Liver (tissue), 9 donors: Measurements from ENCODE around the gene TUBA4A. TPM values are rescaled to one million over a fixed set of nuclear protein-coding genes. Genes with fewer than 3 reads are reported as not detected.

ENCODE experiments used
- DNase-seq: peaks from one replicate; pipeline ENCODE4 v3.0.0-alpha.2; 2017; ENCODE audit warnings: low spot score
- H3K27ac ChIP-seq, 2 donors: one replicate each; pipeline ENCODE4 v1.7.0; 2013; ENCODE audit warnings: inconsistent platforms in 2 of 2, low read length in 2 of 2, control low read depth in 1 of 2, low read depth in 1 of 2, mild to moderate bottlenecking in 1 of 2
- H3K27me3 ChIP-seq, 4 donors: one replicate each; pipeline versions ENCODE4 v1.6.1 to v1.7.0; 2013; ENCODE audit warnings: low read length in 3 of 4, inconsistent platforms in 1 of 4, mild to moderate bottlenecking in 1 of 4, moderate library complexity in 1 of 4; ENCODE audit not compliant: control insufficient read depth in 4 of 4, insufficient read depth in 4 of 4
- H3K36me3 ChIP-seq, 4 donors: one replicate each; pipeline versions ENCODE4 v1.6.1 to v1.7.0; 2013; ENCODE audit warnings: low read length in 3 of 4, mild to moderate bottlenecking in 3 of 4, low read depth in 1 of 4, moderate library complexity in 1 of 4; ENCODE audit not compliant: control insufficient read depth in 4 of 4, insufficient read depth in 3 of 4
- H3K4me1 ChIP-seq, 4 donors: one replicate each; pipeline versions ENCODE4 v1.6.1 to v1.7.0; 2013; ENCODE audit warnings: low read length in 3 of 4, mild to moderate bottlenecking in 3 of 4, moderate library complexity in 1 of 4; ENCODE audit not compliant: control insufficient read depth in 4 of 4, insufficient read depth in 4 of 4
- H3K4me3 ChIP-seq, 3 donors: one replicate each; pipeline versions ENCODE4 v1.6.1 to v1.7.0; 2013; ENCODE audit warnings: low read length in 3 of 3, control low read depth in 1 of 3, low read depth in 1 of 3, mild to moderate bottlenecking in 1 of 3
- H3K9ac ChIP-seq, 2 donors: one replicate each; pipeline ENCODE4 v1.7.0; 2013; ENCODE audit warnings: low read length in 2 of 2, mild to moderate bottlenecking in 2 of 2, moderate library complexity in 2 of 2, control low read depth in 1 of 2, low read depth in 1 of 2
- H3K9me3 ChIP-seq, 4 donors: one replicate each; pipeline versions ENCODE4 v1.6.1 to v1.7.0; 2013; ENCODE audit warnings: low read length in 3 of 4; ENCODE audit not compliant: control insufficient read depth in 4 of 4
- ATF3 ChIP-seq: IDR thresholded peaks from 2 replicates; pipeline ENCODE4 v1.6.1; 2016; ENCODE audit warnings: antibody characterized with exemption
- FOXA1 ChIP-seq: IDR thresholded peaks from 2 replicates; pipeline ENCODE4 v1.6.1; 2016; ENCODE audit warnings: antibody characterized with exemption
- FOXA2 ChIP-seq: IDR thresholded peaks from 2 replicates; pipeline ENCODE4 v1.6.1; 2016; ENCODE audit warnings: antibody characterized with exemption
- HNF4A ChIP-seq, 2 donors: conservative IDR thresholded peaks; 2 replicates each; pipeline ENCODE4 v1.6.1; 2016; ENCODE audit warnings: antibody characterized with exemption in 2 of 2, mild to moderate bottlenecking in 2 of 2
- HNF4G ChIP-seq: IDR thresholded peaks from 2 replicates; pipeline ENCODE4 v1.6.1; 2016; ENCODE audit warnings: antibody characterized with exemption
- JUND ChIP-seq, 2 donors: IDR thresholded peaks; 2 replicates each; pipeline ENCODE4 v1.6.1; 2016; ENCODE audit warnings: antibody characterized with exemption in 2 of 2
- MAX ChIP-seq: IDR thresholded peaks from 2 replicates; pipeline ENCODE4 v1.6.1; 2016; ENCODE audit warnings: antibody characterized with exemption
- NR2F2 ChIP-seq: IDR thresholded peaks from 2 replicates; pipeline ENCODE4 v1.6.1; 2016; ENCODE audit warnings: antibody characterized with exemption
- RAD21 ChIP-seq, 2 donors: IDR thresholded peaks; 2 replicates each; pipeline ENCODE4 v1.6.1; 2016; ENCODE audit warnings: antibody characterized with exemption in 2 of 2, mild to moderate bottlenecking in 2 of 2
- RXRA ChIP-seq, 2 donors: IDR thresholded peaks; 2 replicates each; pipeline ENCODE4 v1.6.1; 2017 to 2018; ENCODE audit warnings: antibody characterized with exemption in 2 of 2, mild to moderate bottlenecking in 1 of 2
- SP1 ChIP-seq: IDR thresholded peaks from 2 replicates; pipeline ENCODE4 v1.6.1; 2018; ENCODE audit warnings: antibody characterized with exemption, mild to moderate bottlenecking
- TAF1 ChIP-seq: conservative IDR thresholded peaks from 2 replicates; pipeline ENCODE4 v1.6.1; 2016; ENCODE audit warnings: antibody characterized with exemption, mild to moderate bottlenecking
- YY1 ChIP-seq: IDR thresholded peaks from 2 replicates; pipeline ENCODE4 v1.6.1; 2016; ENCODE audit warnings: antibody characterized with exemption, mild to moderate bottlenecking
- WGBS: extraction: QIAGEN DNeasy Blood & Tissue Kit; methylation state at CpG from one replicate; pipeline ENCODE4 v1.1.7; 2013; 5-methylcytosine and 5-hydroxymethylcytosine counted together
- polyA plus RNA-seq, 2 donors: library from polyadenylated mRNA; stranded (reverse) in 1 of 2; unstranded in 1 of 2; fragments of 200-250 nt in 1 of 2; fragments of >200 nt in 1 of 2; fragmentation: Nextera tagmentation in 1 of 2; extraction: Ambion mirVana in 1 of 2; gene quantifications; one replicate each; pipeline versions ENCODE4 v1.2.1 to v1.2.3, GENCODE V29; 2013 to 2015
- total RNA-seq, 2 donors: library from RNA; depleted of rRNA; stranded (reverse); fragments of >200 nt; gene quantifications; one replicate each; pipeline ENCODE4 v1.2.3, GENCODE V29; 2014
- TF ChIP-seq, protein P1 (sequence below): fragments of 150-350 bp; IDR thresholded peaks from 2 replicates; pipeline ENCODE4 v1.5.1; 2017; ENCODE audit warnings: improper control_type of control experiment, low read depth, low read length; ENCODE audit not compliant: missing input control
- TF ChIP-seq, protein P2 (sequence below): IDR thresholded peaks from 2 replicates; pipeline ENCODE4 v1.6.1; 2016; ENCODE audit warnings: antibody characterized with exemption
- TF ChIP-seq, protein P3 (sequence below): IDR thresholded peaks from 2 replicates; pipeline ENCODE4 v1.6.1; 2016; ENCODE audit warnings: antibody characterized with exemption, mild to moderate bottlenecking
- donor health status: healthy.
- donor health status: healthy.
- donor health status: healthy.
- donor health status: healthy.
- donor health status: healthy.

TUBA4A gene
- total and polyA plus RNA-seq, 4 donors: 16.2 to 63.1 (median 31.6) TPM

DNA sequence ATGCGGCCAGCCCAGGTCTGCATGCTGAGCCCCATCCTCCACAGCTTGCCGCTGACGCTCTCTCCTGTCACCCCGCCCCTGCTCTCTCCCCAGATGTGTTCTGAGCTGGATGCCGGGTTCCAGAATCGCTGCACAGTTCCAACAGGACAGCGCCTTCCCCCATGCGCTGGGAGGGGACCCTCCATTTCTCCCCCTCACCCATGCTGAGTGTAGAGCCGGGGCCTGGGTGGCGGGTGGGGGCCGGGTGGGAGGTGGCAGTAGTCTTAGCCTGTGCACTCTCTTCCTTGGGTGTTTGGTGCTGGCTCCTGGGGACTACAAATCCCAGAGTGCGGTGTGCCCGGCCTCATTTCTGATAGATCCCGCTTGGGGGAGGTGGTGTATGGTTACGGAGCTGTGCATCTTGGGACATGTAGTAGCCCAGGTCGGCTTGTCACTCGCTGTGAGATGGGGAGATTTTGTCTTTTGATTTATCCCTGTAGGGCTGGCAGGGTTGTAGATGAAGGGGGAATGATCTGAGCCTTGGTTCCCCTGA, 32.2 kb upstream of the TUBA4A start:
- no peaks in the 10 kb centered on the region for H3K9me3 ChIP-seq
- no peak overlapping the region for H3K4me3 ChIP-seq
- TF ChIP-seq RXRA (IDR thresholded peaks at IDR 0.05): no peak
- no peaks in the 10 kb centered on the region for H3K27me3 ChIP-seq
- H3K9ac ChIP-seq: no peak overlapping the region
- peaks cover 8 to 45% (median 35%) of the 10 kb centered on the region in 4 donors for H3K36me3 ChIP-seq
- H3K27ac ChIP-seq: no peak overlapping the region
- H3K4me1 ChIP-seq: no peaks in the 10 kb centered on the region
- 93% methylated on average over 17 of the region's 17 CpGs for WGBS
- DNase-seq: no peak

GRCh38 chr2:219285373-219285735, 31.6 kb upstream of the TUBA4A start:
- no peak overlapping the region for H3K9ac ChIP-seq
- 96% methylated on average over 12 of the region's 12 CpGs for WGBS
- no peaks in the 10 kb centered on the region for H3K9me3 ChIP-seq
- H3K36me3 ChIP-seq: peaks cover 8 to 45% (median 38%) of the 10 kb centered on the region in 4 donors
- TF ChIP-seq SP1 (no peak), JUND (IDR thresholded peaks at IDR 0.05) (no peak), FOXA2 (no peak), TAF1 (no peak), NR2F2 (no peak), HNF4G (no peak), MAX (no peak), HNF4A (conservative IDR thresholded peaks at IDR 0.05) (no peak)
- TF ChIP-seq, protein P1, sequence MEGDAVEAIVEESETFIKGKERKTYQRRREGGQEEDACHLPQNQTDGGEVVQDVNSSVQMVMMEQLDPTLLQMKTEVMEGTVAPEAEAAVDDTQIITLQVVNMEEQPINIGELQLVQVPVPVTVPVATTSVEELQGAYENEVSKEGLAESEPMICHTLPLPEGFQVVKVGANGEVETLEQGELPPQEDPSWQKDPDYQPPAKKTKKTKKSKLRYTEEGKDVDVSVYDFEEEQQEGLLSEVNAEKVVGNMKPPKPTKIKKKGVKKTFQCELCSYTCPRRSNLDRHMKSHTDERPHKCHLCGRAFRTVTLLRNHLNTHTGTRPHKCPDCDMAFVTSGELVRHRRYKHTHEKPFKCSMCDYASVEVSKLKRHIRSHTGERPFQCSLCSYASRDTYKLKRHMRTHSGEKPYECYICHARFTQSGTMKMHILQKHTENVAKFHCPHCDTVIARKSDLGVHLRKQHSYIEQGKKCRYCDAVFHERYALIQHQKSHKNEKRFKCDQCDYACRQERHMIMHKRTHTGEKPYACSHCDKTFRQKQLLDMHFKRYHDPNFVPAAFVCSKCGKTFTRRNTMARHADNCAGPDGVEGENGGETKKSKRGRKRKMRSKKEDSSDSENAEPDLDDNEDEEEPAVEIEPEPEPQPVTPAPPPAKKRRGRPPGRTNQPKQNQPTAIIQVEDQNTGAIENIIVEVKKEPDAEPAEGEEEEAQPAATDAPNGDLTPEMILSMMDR: no peak
- TF ChIP-seq, protein P2, sequence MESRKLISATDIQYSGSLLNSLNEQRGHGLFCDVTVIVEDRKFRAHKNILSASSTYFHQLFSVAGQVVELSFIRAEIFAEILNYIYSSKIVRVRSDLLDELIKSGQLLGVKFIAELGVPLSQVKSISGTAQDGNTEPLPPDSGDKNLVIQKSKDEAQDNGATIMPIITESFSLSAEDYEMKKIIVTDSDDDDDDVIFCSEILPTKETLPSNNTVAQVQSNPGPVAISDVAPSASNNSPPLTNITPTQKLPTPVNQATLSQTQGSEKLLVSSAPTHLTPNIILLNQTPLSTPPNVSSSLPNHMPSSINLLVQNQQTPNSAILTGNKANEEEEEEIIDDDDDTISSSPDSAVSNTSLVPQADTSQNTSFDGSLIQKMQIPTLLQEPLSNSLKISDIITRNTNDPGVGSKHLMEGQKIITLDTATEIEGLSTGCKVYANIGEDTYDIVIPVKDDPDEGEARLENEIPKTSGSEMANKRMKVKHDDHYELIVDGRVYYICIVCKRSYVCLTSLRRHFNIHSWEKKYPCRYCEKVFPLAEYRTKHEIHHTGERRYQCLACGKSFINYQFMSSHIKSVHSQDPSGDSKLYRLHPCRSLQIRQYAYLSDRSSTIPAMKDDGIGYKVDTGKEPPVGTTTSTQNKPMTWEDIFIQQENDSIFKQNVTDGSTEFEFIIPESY: no peak
- no peaks in the 10 kb centered on the region for H3K27me3 ChIP-seq
- H3K4me1 ChIP-seq: peaks cover 0 to 3% (median under 1%) of the 10 kb centered on the region in 4 donors
- no peak for DNase-seq
- no peak overlapping the region for H3K4me3 ChIP-seq
- H3K27ac ChIP-seq: no peak overlapping the region

DNA sequence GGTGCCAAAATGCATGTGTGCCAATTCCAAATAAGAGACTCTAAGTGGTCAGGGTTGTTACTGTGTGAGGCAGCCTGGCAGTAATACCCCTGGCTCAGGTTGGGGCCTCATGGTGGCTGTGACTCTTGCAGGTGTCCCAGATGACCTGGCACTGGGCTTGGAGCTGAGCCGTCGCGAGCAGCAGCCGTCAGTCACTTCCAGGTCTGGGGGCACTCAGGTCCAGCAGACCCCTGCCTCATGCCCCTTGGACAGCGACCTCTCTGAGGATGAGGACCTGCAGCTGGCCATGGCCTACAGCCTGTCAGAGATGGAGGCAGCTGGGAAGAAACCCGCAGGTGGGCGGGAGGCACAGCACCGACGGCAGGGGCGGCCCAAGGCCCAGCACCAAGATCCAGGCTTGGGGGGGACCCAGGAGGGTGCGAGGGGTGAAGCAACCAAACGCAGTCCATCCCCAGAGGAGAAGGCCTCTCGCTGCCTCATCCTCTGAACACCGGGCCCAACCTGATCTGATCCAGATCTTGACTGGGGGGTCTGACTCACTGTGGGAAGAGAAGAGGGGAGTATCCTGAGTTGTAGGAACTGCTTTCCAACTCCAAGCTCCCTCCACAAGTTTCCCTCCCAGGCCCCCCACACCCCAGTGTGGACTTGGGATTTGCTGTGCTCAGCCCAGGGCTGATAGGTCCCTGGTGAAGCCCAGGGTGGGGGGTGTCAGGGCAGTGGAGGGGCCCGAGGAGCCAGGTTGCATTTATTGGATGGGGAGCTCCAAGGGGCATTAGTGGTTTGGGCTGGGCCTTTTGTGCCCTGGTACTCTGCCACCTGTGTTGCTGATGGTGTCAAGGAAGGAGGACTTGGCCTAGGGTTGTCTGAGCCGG, 31.0 kb upstream of the TUBA4A start:
- DNase-seq: no peak
- Histone ChIP-seq H3K4me3 (no peak overlapping the region), H3K27ac (no peak overlapping the region)
- TF ChIP-seq RXRA (IDR thresholded peaks at IDR 0.05) (no peak), JUND (IDR thresholded peaks at IDR 0.05) (no peak), FOXA1 (no peak), SP1 (no peak), RAD21 (IDR thresholded peaks at IDR 0.05) (no peak), ATF3 (no peak), HNF4A (conservative IDR thresholded peaks at IDR 0.05) (no peak), HNF4G (no peak), YY1 (no peak), MAX (no peak)
- TF ChIP-seq, protein P2: no peak
- TF ChIP-seq, protein P3, sequence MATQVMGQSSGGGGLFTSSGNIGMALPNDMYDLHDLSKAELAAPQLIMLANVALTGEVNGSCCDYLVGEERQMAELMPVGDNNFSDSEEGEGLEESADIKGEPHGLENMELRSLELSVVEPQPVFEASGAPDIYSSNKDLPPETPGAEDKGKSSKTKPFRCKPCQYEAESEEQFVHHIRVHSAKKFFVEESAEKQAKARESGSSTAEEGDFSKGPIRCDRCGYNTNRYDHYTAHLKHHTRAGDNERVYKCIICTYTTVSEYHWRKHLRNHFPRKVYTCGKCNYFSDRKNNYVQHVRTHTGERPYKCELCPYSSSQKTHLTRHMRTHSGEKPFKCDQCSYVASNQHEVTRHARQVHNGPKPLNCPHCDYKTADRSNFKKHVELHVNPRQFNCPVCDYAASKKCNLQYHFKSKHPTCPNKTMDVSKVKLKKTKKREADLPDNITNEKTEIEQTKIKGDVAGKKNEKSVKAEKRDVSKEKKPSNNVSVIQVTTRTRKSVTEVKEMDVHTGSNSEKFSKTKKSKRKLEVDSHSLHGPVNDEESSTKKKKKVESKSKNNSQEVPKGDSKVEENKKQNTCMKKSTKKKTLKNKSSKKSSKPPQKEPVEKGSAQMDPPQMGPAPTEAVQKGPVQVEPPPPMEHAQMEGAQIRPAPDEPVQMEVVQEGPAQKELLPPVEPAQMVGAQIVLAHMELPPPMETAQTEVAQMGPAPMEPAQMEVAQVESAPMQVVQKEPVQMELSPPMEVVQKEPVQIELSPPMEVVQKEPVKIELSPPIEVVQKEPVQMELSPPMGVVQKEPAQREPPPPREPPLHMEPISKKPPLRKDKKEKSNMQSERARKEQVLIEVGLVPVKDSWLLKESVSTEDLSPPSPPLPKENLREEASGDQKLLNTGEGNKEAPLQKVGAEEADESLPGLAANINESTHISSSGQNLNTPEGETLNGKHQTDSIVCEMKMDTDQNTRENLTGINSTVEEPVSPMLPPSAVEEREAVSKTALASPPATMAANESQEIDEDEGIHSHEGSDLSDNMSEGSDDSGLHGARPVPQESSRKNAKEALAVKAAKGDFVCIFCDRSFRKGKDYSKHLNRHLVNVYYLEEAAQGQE: no peak

More for the DNA sequence above, 31.0 kb upstream of the TUBA4A start:
- Histone ChIP-seq H3K9ac (no peak overlapping the region), H3K9me3 (no peaks in the 10 kb centered on the region), H3K27me3 (no peaks in the 10 kb centered on the region), H3K36me3 (peaks cover 8 to 45% (median 38%) of the 10 kb centered on the region in 4 donors), H3K4me1 (peaks cover 0 to 10% (median 5%) of the 10 kb centered on the region in 4 donors)
- WGBS: 96% methylated on average over 16 of the region's 16 CpGs
